ENCODE results near the gene TAF1C. TPM values are rescaled to one million over a fixed set of nuclear protein-coding genes. Genes with fewer than 3 reads are reported as not detected.

Gene TAF1C
- total and polyA plus RNA-seq, 2 of the 4 experiments (the other 2 are of a cell fraction) = 7.3 to 35.5 TPM

DNA sequence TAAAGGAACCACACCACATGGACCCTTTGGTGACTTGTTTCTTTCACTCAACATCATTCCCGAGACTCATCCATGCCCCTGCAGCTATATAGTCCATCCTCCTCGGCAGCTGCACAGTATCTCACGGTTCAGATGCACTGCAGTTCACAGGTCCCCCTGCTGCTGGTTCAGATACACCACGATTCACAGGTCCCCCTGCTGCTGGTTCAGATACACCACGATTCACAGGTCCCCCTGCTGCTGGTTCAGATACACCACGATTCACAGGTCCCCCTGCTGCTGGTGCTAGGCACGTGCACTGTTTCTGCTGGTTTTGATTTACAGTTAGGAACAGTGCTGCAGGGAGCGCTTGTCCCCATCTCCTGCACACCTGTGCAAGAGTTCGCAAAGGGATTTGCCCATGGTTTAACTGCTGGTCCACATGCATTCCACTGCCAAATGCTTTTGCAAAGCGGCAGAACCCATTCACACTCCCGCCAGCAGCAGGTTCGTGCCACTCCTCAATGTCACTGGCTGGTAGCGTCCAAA is 45.6 kb downstream of the TAF1C start:
- Histone ChIP-seq H3K4me2 (ENCODE audit: low read depth, low read length) (no peak overlapping the region), H2BK15ac (ENCODE audit: low read depth, low read length) (no peak overlapping the region), H4K91ac (ENCODE audit: insufficient read depth, low read depth, low read length) (no peak overlapping the region), H3K79me1 (ENCODE audit: low read depth in 1 of 2, low read length in 2 of 2) (peaks cover 28 to 70% of the 10 kb centered on the region in 2 experiments), H3K9ac (ENCODE audit: low read depth, low read length) (no peak overlapping the region), H3K27me3 (ENCODE audit: control insufficient read depth, insufficient read depth, low read length) (peaks cover 2% of the 10 kb centered on the region; the same call in 1 of the 2 replicates), H2AK5ac (ENCODE audit: low read depth, low read length) (no peak overlapping the region), H2AFZ (replicated peaks; ENCODE audit: low read length, poor library complexity) (no peak overlapping the region), H2BK120ac (ENCODE audit: low read depth, low read length) (no peak overlapping the region), H3K9me3 (ENCODE audit: control insufficient read depth, insufficient read depth, low read length) (no peaks in the 10 kb centered on the region), H2BK20ac (ENCODE audit: low read depth, low read length) (no peak overlapping the region), H3K14ac (replicated peaks; ENCODE audit: low read depth, low read length) (no peak overlapping the region), H3K18ac (ENCODE audit: low read depth, low read length) (no peak overlapping the region), H3K9me1 (ENCODE audit: insufficient read depth, low read length) (peaks cover 20% of the 10 kb centered on the region), H3K27ac (ENCODE audit: insufficient read depth, low read length) (no peak overlapping the region), H2BK5ac (ENCODE audit: low read depth, low read length, poor library complexity, severe bottlenecking) (no peak overlapping the region), H4K20me1 (ENCODE audit: insufficient read depth, low read length) (peaks cover 20% of the 10 kb centered on the region; the same call in 1 of the 2 replicates), H3K36me3 (ENCODE audit: control insufficient read depth, insufficient read depth, low read length) (no peaks in the 10 kb centered on the region), H3K23ac (ENCODE audit: low read depth, low read length) (no peak overlapping the region), H3K4ac (ENCODE audit: low read depth, low read length) (no peak overlapping the region), H3K4me3 (ENCODE audit: insufficient read depth, low read depth, low read length) (no peak overlapping the region), H2AK9ac (replicated peaks; ENCODE audit: low read depth, low read length, poor library complexity) (no peak overlapping the region), H3K4me1 (ENCODE audit: control insufficient read depth, insufficient read depth, low read length) (peaks cover 25% of the 10 kb centered on the region), H4K8ac (ENCODE audit: low read depth in 2 of 2, low read length in 2 of 2) (no peak overlapping the region), H3K56ac (ENCODE audit: extremely low read depth, insufficient read depth, low read length) (no peak overlapping the region), H4K5ac (ENCODE audit: low read depth, low read length) (no peak overlapping the region)
- DNase-seq (no peak), ATAC-seq (ENCODE audit: low read depth) (no peak)
- POLR2A ChIA-PET (ENCODE audit: unreplicated experiment) = no interaction called here
- in situ Hi-C loops (cut with MboI; ENCODE audit: low sequenced_read_pairs) = no loop called here
- intact Hi-C loops (cut with micrococcal nuclease) = no loop called here
- CTCF ChIA-PET = no interaction called here
- TF ChIP-seq, protein P1, sequence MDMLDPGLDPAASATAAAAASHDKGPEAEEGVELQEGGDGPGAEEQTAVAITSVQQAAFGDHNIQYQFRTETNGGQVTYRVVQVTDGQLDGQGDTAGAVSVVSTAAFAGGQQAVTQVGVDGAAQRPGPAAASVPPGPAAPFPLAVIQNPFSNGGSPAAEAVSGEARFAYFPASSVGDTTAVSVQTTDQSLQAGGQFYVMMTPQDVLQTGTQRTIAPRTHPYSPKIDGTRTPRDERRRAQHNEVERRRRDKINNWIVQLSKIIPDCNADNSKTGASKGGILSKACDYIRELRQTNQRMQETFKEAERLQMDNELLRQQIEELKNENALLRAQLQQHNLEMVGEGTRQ (IDR thresholded peaks at IDR 0.05; ENCODE audit: low read depth, low read length) = no peak
- dilution Hi-C loops (cut with HindIII; ENCODE audit: low sequenced_read_pairs, unreplicated experiment) = no loop called here
- no TSS peak for BruUV-seq (replicated peaks)
- WGBS, 2 experiments (ENCODE audit: extremely low coverage in 2 of 2, insufficient read length in 1 of 2) = 80% methylated on average over 9 of the region's 13 CpGs; no CpG with 5 or more reads in 1 of the 2 experiments
